HepG2 (cell line): Measurements from ENCODE around the gene SPG7. TPM values are rescaled to one million over a fixed set of nuclear protein-coding genes. Genes with fewer than 3 reads are reported as not detected.

Experiments used
- ATAC-seq: fragments of 200-7000 bp; cut with Tn5 transposase; 3 replicates; pipeline ENCODE4 v1.9.1; 2020; ENCODE audit warnings: mild to moderate bottlenecking, moderate library complexity
- BruUV-seq: library from RNA; stranded (reverse); fragments of 400-500 nt; replicated peaks from 2 replicates; lab custom pipeline; 2021; lab: Mats Ljungman, UMichigan
- CTCF ChIA-PET: fragments of 300-600 bp; formaldehyde crosslinking; extraction: SDS; loops from one replicate; lab custom pipeline; 2021; ENCODE audit warnings: low total read pairs, inconsistent platforms, low intra/inter-chr PET ratio; lab: Yijun Ruan, JAX
- POLR2A ChIA-PET: fragments of 350-600 bp; sonication (Branson Sonifier 250); formaldehyde crosslinking; loops from one replicate; lab custom pipeline; 2020; ENCODE audit warnings: antibody characterized with exemption, inconsistent platforms; lab: Yijun Ruan, JAX
- DNase-seq: peaks from one replicate; pipeline ENCODE4 v3.0.0-alpha.2; 2015; ENCODE audit warnings: low spot score
- FAIRE-seq: peaks from 3 replicates; lab custom pipeline; 2011; peaks lifted over from hg19 to GRCh38; lab: Jason Lieb, UNC
- H2AFZ ChIP-seq: one replicate; pipeline ENCODE4 v1.6.1; 2011; ENCODE audit warnings: low read length, inconsistent platforms
- H3K27ac ChIP-seq: fragments of 300-600 bp; 3 replicates; pipeline ENCODE4 v1.8.0; 2011; ENCODE audit warnings: mixed run types, mild to moderate bottlenecking, mixed read lengths, low read length, inconsistent platforms; ENCODE audit not compliant: insufficient read depth; ENCODE audit errors: extremely low read length
- H3K27me3 ChIP-seq, 2 experiments: fragments of 200-600 bp in 1 of 2; 2 replicates in 1 of 2; 3 replicates in 1 of 2; pipeline versions ENCODE4 v1.6.0 to v1.8.0; 2011; ENCODE audit warnings: low read length in 2 of 2, mild to moderate bottlenecking in 2 of 2, moderate library complexity in 2 of 2, inconsistent platforms in 1 of 2; ENCODE audit not compliant: insufficient read depth in 2 of 2, control insufficient read depth in 1 of 2
- H3K36me3 ChIP-seq, 2 experiments: fragments of 200-600 bp in 1 of 2; replicated peaks in 1 of 2; 2 replicates in 1 of 2; 3 replicates in 1 of 2; pipeline versions ENCODE4 v1.5.1 to v1.8.0; 2011; ENCODE audit warnings: low read length in 2 of 2, inconsistent platforms in 1 of 2; ENCODE audit not compliant: insufficient read depth in 2 of 2, control insufficient read depth in 1 of 2
- H3K4me1 ChIP-seq: 2 replicates; pipeline ENCODE4 v1.5.1; 2012; ENCODE audit warnings: low read length, inconsistent platforms; ENCODE audit not compliant: insufficient read depth
- H3K4me2 ChIP-seq: 2 replicates; pipeline ENCODE4 v1.6.0; 2011; ENCODE audit warnings: low read depth, low read length, inconsistent platforms
- H3K4me3 ChIP-seq, 3 experiments: fragments of 200-600 bp in 1 of 3; sonication (generic), shearing (Covaris generic) in 1 of 3; replicated peaks in 1 of 3; 2 replicates each; pipeline ENCODE4 v1.5.1; 2011 to 2016; ENCODE audit warnings: low read length in 3 of 3, inconsistent platforms in 2 of 3, low read depth in 2 of 3, mild to moderate bottlenecking in 2 of 3, control low read depth in 1 of 3, mixed read lengths in 1 of 3; ENCODE audit not compliant: insufficient read depth in 1 of 3
- H3K79me2 ChIP-seq: one replicate; pipeline ENCODE4 v1.6.1; 2011; ENCODE audit warnings: low read length, inconsistent platforms; ENCODE audit not compliant: insufficient read depth
- H3K9ac ChIP-seq: 2 replicates; pipeline ENCODE4 v1.6.0; 2011; ENCODE audit warnings: mild to moderate bottlenecking, low read depth, low read length, inconsistent platforms; ENCODE audit not compliant: insufficient read depth
- H3K9me3 ChIP-seq: 2 replicates; pipeline ENCODE4 v1.5.1; 2012; ENCODE audit warnings: mild to moderate bottlenecking, low read length
- H4K20me1 ChIP-seq: 2 replicates; pipeline ENCODE4 v1.6.0; 2011; ENCODE audit warnings: inconsistent platforms, mild to moderate bottlenecking, low read length, moderate library complexity; ENCODE audit not compliant: insufficient read depth
- HNRNPUL1 ChIP-seq: fragments of 200-400 bp; formaldehyde crosslinking; IDR thresholded peaks from 2 replicates; pipeline ENCODE4 v1.6.1; 2017; ENCODE audit warnings: low read depth, mild to moderate bottlenecking, low read length, moderate library complexity
- ISX ChIP-seq: sonication (generic); formaldehyde crosslinking; conservative IDR thresholded peaks from 2 replicates; pipeline ENCODE4 v1.5.0; 2020; ENCODE audit warnings: missing genetic modification reagents
- RCOR2 ChIP-seq: IDR thresholded peaks from 2 replicates; pipeline ENCODE4 v1.6.1; 2016; ENCODE audit warnings: missing biosample characterization, missing genetic modification reagents
- SIN3A ChIP-seq: IDR thresholded peaks from 2 replicates; pipeline ENCODE4 v1.6.1; 2011; ENCODE audit warnings: low read depth, mild to moderate bottlenecking, control low read depth, low read length, borderline replicate concordance
- WIZ ChIP-seq: sonication (generic); formaldehyde crosslinking; IDR thresholded peaks from 2 replicates; pipeline ENCODE4 v1.5.1; 2020; ENCODE audit warnings: mild to moderate bottlenecking, missing genetic modification reagents
- ZBTB21 ChIP-seq: sonication (generic); formaldehyde crosslinking; IDR thresholded peaks from 2 replicates; pipeline ENCODE4 v1.4.0; 2020; ENCODE audit warnings: missing genetic modification reagents
- ZNF101 ChIP-seq: sonication (generic); formaldehyde crosslinking; IDR thresholded peaks from 2 replicates; pipeline ENCODE4 v1.4.0; 2020; ENCODE audit warnings: mild to moderate bottlenecking, low read depth, missing genetic modification reagents, borderline replicate concordance
- ZNF329 ChIP-seq: sonication (generic); formaldehyde crosslinking; IDR thresholded peaks from 2 replicates; pipeline ENCODE4 v1.9.0; 2021; ENCODE audit warnings: low read depth, mild to moderate bottlenecking, missing genetic modification reagents
- ZNF646 ChIP-seq: sonication (generic); formaldehyde crosslinking; IDR thresholded peaks from 2 replicates; pipeline ENCODE4 v1.9.0; 2021; ENCODE audit warnings: mild to moderate bottlenecking, missing genetic modification reagents
- ZNF879 ChIP-seq: sonication (generic); formaldehyde crosslinking; IDR thresholded peaks from 2 replicates; pipeline ENCODE4 v1.8.1; 2023; ENCODE audit warnings: missing genetic modification reagents
- WGBS: methylation state at CpG from one replicate; pipeline ENCODE4 v1.1.6; 2017; ENCODE audit warnings: low lambda C conversion rate; 5-methylcytosine and 5-hydroxymethylcytosine counted together
- in situ Hi-C: cut with HindIII; loops from 2 replicates; pipeline ENCODE4 v1.10.0; 2017; ENCODE audit warnings: low pct_unique_long_range_greater_than_20kb; ENCODE audit not compliant: extremely low pct_ligation_motif_present
- intact Hi-C: fragments of 100-400 bp; cut with micrococcal nuclease; formaldehyde crosslinking; loops from one replicate; pipeline ENCODE4 v1.10.0; 2022; ENCODE audit not compliant: unreplicated experiment
- polyA plus RNA-seq, 8 experiments: library from polyadenylated mRNA; depleted of rRNA in 3 of 8; stranded (reverse) in 7 of 8; unstranded in 1 of 8; fragments of >200 nt; fragmentation: Illumina TruSeq in 4 of 8; extraction: Trizol in 4 of 8; gene quantifications; 2 replicates each; pipeline versions ENCODE4 v1.2.1 to v1.2.3, GENCODE V29; 2011 to 2016; ENCODE audit warnings: low read depth in 4 of 8, missing spikeins in 1 of 8, mixed read lengths in 1 of 8; ENCODE audit not compliant: insufficient read depth in 1 of 8
- total RNA-seq, 5 experiments: library from RNA; depleted of rRNA; stranded (reverse); fragments of >200 nt; fragmentation: Illumina TruSeq; extraction: Trizol; gene quantifications; 2 replicates each; pipeline ENCODE4 v1.2.3, GENCODE V29; 2016; ENCODE audit warnings: low read depth in 1 of 5
- TF ChIP-seq, protein P1 (sequence below): sonication (generic); formaldehyde crosslinking; IDR thresholded peaks from 2 replicates; pipeline ENCODE4 v1.8.0; 2022; ENCODE audit warnings: mild to moderate bottlenecking, missing genetic modification reagents; ENCODE audit not compliant: insufficient replicate concordance
- TF ChIP-seq, protein P2 (sequence below): sonication (generic); formaldehyde crosslinking; IDR thresholded peaks from 2 replicates; pipeline ENCODE4 v1.4.0; 2020; ENCODE audit warnings: low read depth, mild to moderate bottlenecking, missing genetic modification reagents

SPG7 gene
- total and polyA plus RNA-seq, 2 of the 13 experiments (the other 11 are each of a cell fraction or from before 2014, with no cell fraction given) = 66.0 to 136 TPM

DNA sequence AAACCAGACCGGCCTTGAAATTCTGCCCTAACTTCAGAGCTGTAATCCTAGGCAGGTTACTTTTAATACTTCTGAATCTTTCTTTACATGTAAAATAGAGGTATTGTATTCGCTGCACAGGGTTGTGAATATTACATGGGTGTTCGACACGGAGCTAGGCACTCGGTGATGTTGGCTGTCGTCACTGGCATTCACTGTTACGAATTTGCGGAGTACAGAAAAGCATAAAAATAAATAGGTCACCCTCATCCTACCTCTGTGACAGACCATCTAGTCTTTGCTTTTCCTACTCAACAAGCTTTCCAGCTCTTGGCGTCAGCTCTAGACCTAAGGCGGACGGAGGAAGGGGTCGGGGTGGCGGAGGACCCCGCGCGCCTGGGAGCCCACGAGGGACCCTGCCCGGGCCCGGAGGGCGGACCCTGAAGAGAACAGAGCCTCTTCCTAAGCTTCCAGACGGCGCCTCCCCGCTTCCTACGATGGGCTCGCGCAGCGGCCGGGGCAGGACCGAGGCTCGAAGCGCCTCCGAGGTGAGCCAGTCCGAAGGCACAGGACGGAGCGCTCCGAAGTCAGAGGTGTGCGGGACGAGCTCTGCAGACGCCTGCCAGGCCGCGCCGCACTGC lies 879 bp upstream of the SPG7 start:
- CTCF ChIA-PET = no interaction called here
- FAIRE-seq (no peak), ATAC-seq (peak; percentile 35), DNase-seq (no peak)
- H3K4me1 ChIP-seq = peaks cover 64% of the 10 kb centered on the region
- peak overlapping the region; percentile 88 for H3K27ac ChIP-seq
- intact Hi-C loops (loop anchor here (2.0 to 5.0 kb wide), 5 partner anchors 50 to 265 kb away; no protein-coding TSS in a partner anchor), in situ Hi-C loops (no loop called here)
- peak overlapping the region; percentile 75 to 93 (median 83) for H3K4me3 ChIP-seq
- H4K20me1 ChIP-seq = peaks cover 12% of the 10 kb centered on the region
- H3K27me3 ChIP-seq = no peaks in the 10 kb centered on the region; a peak in 1 of 5 replicates
- peaks cover 12 to 17% of the 10 kb centered on the region in 2 experiments for H3K36me3 ChIP-seq
- H3K9me3 ChIP-seq = no peaks in the 10 kb centered on the region
- no TSS peak for BruUV-seq
- peak overlapping the region; percentile 98 for H3K9ac ChIP-seq
- peaks cover 47% of the 10 kb centered on the region for H3K79me2 ChIP-seq
- WGBS = 2% methylated on average over 34 of the region's 42 CpGs
- H2AFZ ChIP-seq = no peak overlapping the region
- H3K4me2 ChIP-seq = peak overlapping the region; percentile 97
- POLR2A ChIA-PET = interaction anchor here (0.5 to 3.1 kb wide), 23 partner anchors 12 to 503 kb away, joined by 3 to 23 read pairs (median 4); no protein-coding TSS in a partner anchor
- TF ChIP-seq ZNF646 (CRISPR knock-in tag) (0 out of 2 replicates have a peak, but pooled peaks have one; percentile 58), ISX (CRISPR knock-in tag) (0 out of 2 replicates have a peak, but pooled peaks have one; percentile 16), SIN3A (0 out of 2 replicates have a peak, but pooled peaks have one; percentile 5), WIZ (0 out of 2 replicates have a peak, but pooled peaks have one; percentile 55), RCOR2 (CRISPR knock-in tag) (0 out of 2 replicates have a peak, but pooled peaks have one; percentile 5), HNRNPUL1 (no peak), ZNF329 (0 out of 2 replicates have a peak, but pooled peaks have one; percentile 18), ZBTB21 (0 out of 2 replicates have a peak, but pooled peaks have one; percentile 34), ZNF879 (CRISPR knock-in tag) (peak; percentile 90; the same call in 1 of the 2 replicates), ZNF101 (CRISPR knock-in tag) (no peak)
- TF ChIP-seq, protein P1, sequence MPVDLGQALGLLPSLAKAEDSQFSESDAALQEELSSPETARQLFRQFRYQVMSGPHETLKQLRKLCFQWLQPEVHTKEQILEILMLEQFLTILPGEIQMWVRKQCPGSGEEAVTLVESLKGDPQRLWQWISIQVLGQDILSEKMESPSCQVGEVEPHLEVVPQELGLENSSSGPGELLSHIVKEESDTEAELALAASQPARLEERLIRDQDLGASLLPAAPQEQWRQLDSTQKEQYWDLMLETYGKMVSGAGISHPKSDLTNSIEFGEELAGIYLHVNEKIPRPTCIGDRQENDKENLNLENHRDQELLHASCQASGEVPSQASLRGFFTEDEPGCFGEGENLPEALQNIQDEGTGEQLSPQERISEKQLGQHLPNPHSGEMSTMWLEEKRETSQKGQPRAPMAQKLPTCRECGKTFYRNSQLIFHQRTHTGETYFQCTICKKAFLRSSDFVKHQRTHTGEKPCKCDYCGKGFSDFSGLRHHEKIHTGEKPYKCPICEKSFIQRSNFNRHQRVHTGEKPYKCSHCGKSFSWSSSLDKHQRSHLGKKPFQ = peak; percentile 13
- TF ChIP-seq, protein P2, sequence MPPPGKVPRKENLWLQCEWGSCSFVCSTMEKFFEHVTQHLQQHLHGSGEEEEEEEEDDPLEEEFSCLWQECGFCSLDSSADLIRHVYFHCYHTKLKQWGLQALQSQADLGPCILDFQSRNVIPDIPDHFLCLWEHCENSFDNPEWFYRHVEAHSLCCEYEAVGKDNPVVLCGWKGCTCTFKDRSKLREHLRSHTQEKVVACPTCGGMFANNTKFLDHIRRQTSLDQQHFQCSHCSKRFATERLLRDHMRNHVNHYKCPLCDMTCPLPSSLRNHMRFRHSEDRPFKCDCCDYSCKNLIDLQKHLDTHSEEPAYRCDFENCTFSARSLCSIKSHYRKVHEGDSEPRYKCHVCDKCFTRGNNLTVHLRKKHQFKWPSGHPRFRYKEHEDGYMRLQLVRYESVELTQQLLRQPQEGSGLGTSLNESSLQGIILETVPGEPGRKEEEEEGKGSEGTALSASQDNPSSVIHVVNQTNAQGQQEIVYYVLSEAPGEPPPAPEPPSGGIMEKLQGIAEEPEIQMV (CRISPR knock-in tag) = peak; percentile 99
